GM18909 (cell line): ENCODE results near the gene DLK2.
A peak's percentile ranks its signal among the peaks of the same experiment; 100 is the strongest.
"Not testable (repeated sequence)": the region's sequence is repeated elsewhere in the genome, so short reads cannot be mapped to it uniquely, and the experiment has no call there.

Source experiments
- ATAC-seq: cut with Tn5 transposase; IDR thresholded peaks from one replicate; pipeline ENCODE4 v1.9.1; 2021; ENCODE audit warnings: mild to moderate bottlenecking; ENCODE audit not compliant: unreplicated experiment, poor library complexity

Gene DLK2

DNA sequence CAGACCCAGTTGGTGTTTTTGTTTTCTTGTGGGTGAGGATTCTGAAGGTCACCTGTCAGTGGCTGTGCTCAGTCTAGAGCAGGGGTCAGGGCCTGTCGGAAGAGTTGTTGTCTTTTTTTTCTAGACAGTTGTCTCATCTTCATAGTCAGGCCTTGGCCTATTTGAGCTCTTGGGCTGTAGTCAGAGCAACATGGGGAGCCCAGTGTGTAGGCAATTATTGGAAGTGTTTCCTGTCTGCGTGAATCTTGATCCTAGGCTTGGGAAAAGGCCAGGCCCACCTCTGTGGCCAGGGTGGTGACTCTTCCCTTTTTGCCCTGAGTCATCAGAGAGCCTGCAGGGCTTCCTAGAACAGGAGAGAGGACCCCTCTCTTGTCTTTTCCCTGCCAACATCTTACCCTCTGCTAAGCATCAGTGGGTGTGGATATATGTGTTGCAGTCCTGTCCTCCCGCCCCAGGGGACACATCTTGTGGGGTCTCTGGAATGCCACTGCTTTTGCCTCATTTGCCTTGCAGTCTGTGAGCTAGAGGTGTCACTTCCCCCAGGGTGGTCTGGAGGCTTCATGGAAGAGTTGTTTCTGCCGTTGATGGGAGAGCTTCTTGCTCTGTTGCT lies 33.4 kb upstream of the DLK2 start:
- no peak for ATAC-seq

DNA sequence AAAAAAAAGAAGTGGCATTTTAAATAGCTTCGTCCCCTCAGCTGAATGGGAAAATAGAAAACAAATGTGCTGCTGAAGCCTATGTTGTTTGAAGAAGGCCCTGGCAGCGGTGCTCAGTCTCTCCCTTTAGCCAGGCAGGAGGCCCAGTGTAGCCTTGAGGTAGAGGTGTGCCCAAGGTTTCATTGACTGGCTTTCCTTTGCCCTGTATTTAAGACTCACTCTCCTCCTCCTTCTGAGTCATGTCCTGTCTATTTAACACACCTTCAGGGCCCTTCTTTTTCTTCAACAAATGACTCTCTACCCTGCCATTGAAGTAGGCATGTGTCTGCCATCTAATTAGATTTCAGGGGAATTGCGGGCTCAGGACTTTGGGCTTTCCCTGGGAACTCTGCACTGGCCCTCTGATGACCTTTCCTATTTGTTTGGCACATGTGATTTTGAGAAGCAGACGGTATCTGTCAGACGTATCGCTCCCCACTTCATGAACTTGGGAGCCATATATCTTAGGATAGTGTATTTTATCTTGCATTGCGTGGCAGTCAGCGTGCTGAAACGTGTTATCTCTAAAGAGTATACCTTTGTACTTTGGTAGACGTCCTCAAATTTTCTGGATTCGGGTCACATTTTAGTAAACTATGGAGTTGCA lies 26.4 kb upstream of the DLK2 start:
- ATAC-seq = no peak

- no peak for ATAC-seq
Measured at GRCh38 chr6:43481075-43481474, 25.7 kb upstream of the DLK2 start.

GRCh38 chr6:43478008-43478372 lies 22.6 kb upstream of the DLK2 start:
- no peak for ATAC-seq

- peak; percentile 98 for ATAC-seq
Measured at GRCh38 chr6:43477235-43478007, 22.1 kb upstream of the DLK2 start, which contains the start of gene TJAP1. TSS of gene TJAP1 (plus strand) at chr6:43477570. CDS start at chr6:43499002, 21,432 bp downstream.

- no peak for ATAC-seq
Measured at GRCh38 chr6:43476746-43477145, 21.4 kb upstream of the DLK2 start.

GRCh38 chr6:43475516-43475915 lies 20.2 kb upstream of the DLK2 start:
- ATAC-seq = no peak

- no peak for ATAC-seq
Measured at GRCh38 chr6:43472515-43472914, 17.2 kb upstream of the DLK2 start.

DNA sequence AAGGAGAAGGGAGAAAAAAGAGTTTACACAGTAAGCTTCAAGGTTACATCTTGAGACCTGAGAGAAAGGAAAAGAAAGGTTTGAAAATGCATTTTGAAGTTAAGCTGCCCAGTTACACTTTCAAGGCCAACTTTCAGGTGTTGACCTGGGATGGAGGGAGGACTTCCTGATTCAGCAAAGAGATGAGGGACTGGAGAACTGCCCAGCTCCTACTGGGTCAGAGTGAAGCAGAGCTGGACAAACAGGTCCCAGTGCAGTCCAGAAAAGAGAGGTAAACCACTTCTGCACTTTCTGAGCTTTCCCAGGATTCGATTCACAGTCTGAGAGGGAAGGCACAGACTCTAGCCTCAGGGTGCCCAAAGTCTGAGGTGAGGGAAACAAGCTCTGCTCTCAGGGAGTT lies 16.1 kb upstream of the DLK2 start:
- ATAC-seq = no peak

GRCh38 chr6:43469947-43470346 lies 14.6 kb upstream of the DLK2 start:
- no peak for ATAC-seq

- ATAC-seq = no peak
Measured at GRCh38 chr6:43468748-43469681, 13.7 kb upstream of the DLK2 start.

DNA sequence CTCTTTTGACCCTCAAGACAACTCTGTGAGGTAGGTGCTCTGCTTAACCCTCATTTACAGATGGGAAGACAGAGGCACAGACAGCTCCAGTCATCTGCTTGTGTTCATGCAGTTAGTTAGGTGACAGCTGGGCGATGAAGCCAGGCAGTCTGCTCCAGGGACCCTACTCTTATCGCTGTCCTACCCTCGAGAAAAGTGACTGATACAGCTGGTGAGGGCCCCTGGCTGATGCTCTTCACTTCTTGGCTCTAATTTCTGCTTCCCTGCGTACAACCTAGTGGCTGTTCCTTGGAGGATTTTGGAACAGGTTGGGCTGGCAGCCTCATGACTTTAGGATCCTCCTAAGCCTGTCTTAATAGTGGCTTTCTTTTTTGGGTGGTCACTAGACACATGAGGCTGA lies 12.9 kb upstream of the DLK2 start:
- no peak for ATAC-seq

DNA sequence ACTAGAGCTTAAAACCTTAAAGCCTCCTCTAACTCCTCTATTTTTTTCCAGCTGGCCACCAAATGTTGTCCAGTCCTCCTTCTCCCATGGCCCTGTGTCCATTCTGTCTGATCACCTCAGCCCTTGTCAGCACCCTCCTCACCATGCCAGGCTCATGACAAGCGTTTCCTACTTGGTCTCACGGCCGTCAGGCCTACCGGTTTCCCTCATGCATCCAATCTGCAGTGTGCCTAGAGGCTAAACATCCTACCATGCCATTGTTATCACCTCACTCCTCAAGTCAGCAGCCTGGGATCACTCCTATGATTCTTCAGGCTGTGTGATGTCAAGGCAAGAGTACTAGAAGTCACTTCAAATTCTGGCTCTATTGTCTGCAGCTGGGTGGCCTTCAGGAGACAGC lies 12.4 kb upstream of the DLK2 start:
- ATAC-seq = no peak

DNA sequence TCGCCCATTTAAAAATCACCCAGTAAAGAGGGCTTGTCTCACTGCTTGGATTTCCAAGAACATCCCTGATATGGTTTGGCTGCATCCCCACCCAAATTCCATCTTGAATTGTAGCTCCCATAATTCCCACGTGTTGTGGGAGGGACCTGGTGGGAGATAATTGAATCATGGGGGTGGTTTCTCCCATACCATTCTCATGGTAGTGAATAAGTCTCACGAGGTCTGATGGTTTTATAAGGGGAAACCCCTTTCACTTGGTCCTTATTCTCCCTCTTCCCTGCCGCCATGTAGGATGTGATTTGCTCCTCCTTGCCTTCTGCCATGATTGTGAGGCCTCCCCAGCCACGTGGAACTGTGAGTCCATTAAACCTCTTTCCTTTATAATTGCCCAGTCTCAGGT lies 11.9 kb upstream of the DLK2 start:
- ATAC-seq = not testable (repeated sequence)

- no peak for ATAC-seq
Measured at GRCh38 chr6:43465948-43466347, 10.6 kb upstream of the DLK2 start.

GRCh38 chr6:43464337-43464736 lies 9.0 kb upstream of the DLK2 start:
- no peak for ATAC-seq

- ATAC-seq = no peak
Measured at GRCh38 chr6:43461936-43462335, 6.6 kb upstream of the DLK2 start.

GRCh38 chr6:43460032-43460431 lies 4.7 kb upstream of the DLK2 start:
- ATAC-seq = no peak

- no peak for ATAC-seq
Measured at GRCh38 chr6:43459535-43459934, 4.2 kb upstream of the DLK2 start.

- ATAC-seq = not testable (repeated sequence)
Measured at GRCh38 chr6:43458154-43458553, 2.8 kb upstream of the DLK2 start.

DNA sequence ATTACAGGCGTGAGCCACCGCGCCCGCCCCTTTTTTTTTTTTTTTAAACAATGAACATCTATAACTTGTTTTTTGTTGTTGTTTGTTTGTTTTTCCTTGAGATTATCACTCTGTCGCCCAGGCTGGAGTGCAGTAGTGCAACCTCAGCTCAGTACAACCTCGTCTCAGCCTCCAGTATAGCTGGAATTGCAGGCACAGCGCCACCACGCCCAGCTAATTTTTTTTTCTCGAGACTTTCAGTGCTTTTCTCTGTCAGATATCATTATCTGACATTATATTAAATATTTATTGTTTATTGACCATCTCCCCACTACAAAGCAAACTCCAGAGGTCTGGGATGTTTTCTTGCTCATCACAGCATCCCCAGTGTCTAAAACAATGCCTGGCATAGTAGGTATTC lies 2.3 kb upstream of the DLK2 start:
- no peak for ATAC-seq
